Stomach (tissue), 9 donors: ENCODE data around the gene CDC73. TPM values are rescaled to one million over a fixed set of nuclear protein-coding genes. Genes with fewer than 3 reads are reported as not detected.
"Not testable (repeated sequence)": the region's sequence is repeated elsewhere in the genome, so short reads cannot be mapped to it uniquely, and the experiment has no call there.

Experiments used
- DNase-seq, 2 donors: peaks; one replicate each; pipeline versions ENCODE4 v3.0.0 to v3.0.0-alpha.2; 2013 to 2019
- H3K27ac ChIP-seq, 5 donors: fragments of 200-600 bp in 4 of 5; sonication (generic) in 4 of 5; one replicate each; pipeline ENCODE4 v1.5.1; 2013 to 2019; ENCODE audit warnings: mild to moderate bottlenecking in 1 of 5, moderate library complexity in 1 of 5
- H3K27me3 ChIP-seq, 3 donors: fragments of 200-600 bp; sonication (generic); one replicate each; pipeline ENCODE4 v1.5.1; 2017 to 2019; ENCODE audit warnings: mixed run types in 1 of 3
- H3K36me3 ChIP-seq, 4 donors: fragments of 200-600 bp; sonication (generic); 1 replicate in 3 of 4; 2 replicates in 1 of 4; pipeline ENCODE4 v1.5.1; 2016 to 2019
- H3K4me1 ChIP-seq, 4 donors: fragments of 200-600 bp; sonication (generic); one replicate each; pipeline ENCODE4 v1.5.1; 2016 to 2019
- H3K4me3 ChIP-seq, 4 donors: fragments of 200-600 bp; sonication (generic) in 3 of 4; one replicate each; pipeline ENCODE4 v1.5.1; 2016 to 2019; ENCODE audit warnings: mild to moderate bottlenecking in 1 of 4
- H3K9me3 ChIP-seq, 4 donors: fragments of 200-600 bp; sonication (generic); one replicate each; pipeline ENCODE4 v1.5.1; 2016 to 2019
- EP300 ChIP-seq: sonication (generic); formaldehyde crosslinking; IDR thresholded peaks from one replicate; pipeline ENCODE4 v1.6.1; 2017; ENCODE audit warnings: antibody characterized with exemption
- POLR2A ChIP-seq, 4 donors: fragments of 450-650 bp; IDR thresholded peaks; one replicate each; pipeline ENCODE4 v1.6.1; 2016; ENCODE audit warnings: antibody characterized with exemption in 4 of 4, control low read depth in 2 of 4, mild to moderate bottlenecking in 1 of 4, moderate library complexity in 1 of 4
- POLR2AphosphoS5 ChIP-seq, 3 donors: sonication (generic); formaldehyde crosslinking; IDR thresholded peaks; one replicate each; pipeline ENCODE4 v1.6.1; 2016; ENCODE audit warnings: antibody characterized with exemption in 3 of 3
- WGBS, 5 donors: extraction: QIAGEN DNeasy Blood & Tissue Kit in 3 of 5; methylation state at CpG; one replicate each; pipeline versions ENCODE4 v1.1.5 to v1.1.7; 2013 to 2018; 5-methylcytosine and 5-hydroxymethylcytosine counted together
- intact Hi-C: fragments of 100-400 bp; cut with DNase I; formaldehyde crosslinking; loops from one replicate; pipeline ENCODE4 v1.15.1; 2023; ENCODE audit warnings: low total_unique reads
- polyA plus RNA-seq, 3 donors: library from polyadenylated mRNA; stranded (reverse); fragments of 200-250 nt; gene quantifications; one replicate each; pipeline ENCODE4 v1.2.3, GENCODE V29; 2013
- total RNA-seq, 5 donors: library from RNA; depleted of rRNA; stranded (reverse); fragments of >200 nt; gene quantifications; one replicate each; pipeline versions ENCODE4 v1.1.0 to v1.2.3, GENCODE V29; 2014 to 2016
- TF ChIP-seq, protein P1 (sequence below), 7 experiments: fragments of 450-650 bp in 4 of 7; fragments of 200-600 bp in 3 of 7; sonication (generic) in 3 of 7; IDR thresholded peaks; one replicate each; pipeline ENCODE4 v1.5.1; 2016 to 2019; ENCODE audit warnings: antibody characterized with exemption in 7 of 7, control low read depth in 2 of 7, mild to moderate bottlenecking in 1 of 7
- donor health status: healthy with polysubstance abuse.
- donor health status: Bipolar disorder and iron deficiency.
- donor health status: healthy.

Gene CDC73
- total and polyA plus RNA-seq, 8 donors, result 6.7 to 75.9 (median 20.1) TPM

DNA sequence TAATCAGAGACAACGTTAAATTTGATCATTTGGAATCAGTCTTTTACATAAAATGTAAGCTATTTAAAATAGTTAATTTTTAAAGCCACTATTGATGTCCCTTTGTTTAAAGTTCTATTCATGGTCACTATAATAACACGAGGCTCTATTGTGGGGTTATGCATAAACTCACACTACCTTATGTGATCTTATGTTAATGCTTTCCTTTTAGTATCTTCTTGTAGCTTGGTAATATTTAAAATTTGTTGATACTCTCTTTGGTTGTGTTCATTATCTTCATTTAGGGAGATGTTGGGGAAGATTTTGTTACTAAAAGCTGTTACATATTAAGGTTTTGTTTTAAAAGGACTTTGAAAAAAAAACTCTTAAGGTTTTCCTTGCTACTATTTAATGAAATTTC lies 63.4 kb downstream of the CDC73 start:
- TF ChIP-seq POLR2AphosphoS5 (IDR thresholded peaks at IDR 0.05), result no peak
- no peak for TF ChIP-seq POLR2A (IDR thresholded peaks at IDR 0.05)
- no peak for TF ChIP-seq EP300
- TF ChIP-seq, protein P1, sequence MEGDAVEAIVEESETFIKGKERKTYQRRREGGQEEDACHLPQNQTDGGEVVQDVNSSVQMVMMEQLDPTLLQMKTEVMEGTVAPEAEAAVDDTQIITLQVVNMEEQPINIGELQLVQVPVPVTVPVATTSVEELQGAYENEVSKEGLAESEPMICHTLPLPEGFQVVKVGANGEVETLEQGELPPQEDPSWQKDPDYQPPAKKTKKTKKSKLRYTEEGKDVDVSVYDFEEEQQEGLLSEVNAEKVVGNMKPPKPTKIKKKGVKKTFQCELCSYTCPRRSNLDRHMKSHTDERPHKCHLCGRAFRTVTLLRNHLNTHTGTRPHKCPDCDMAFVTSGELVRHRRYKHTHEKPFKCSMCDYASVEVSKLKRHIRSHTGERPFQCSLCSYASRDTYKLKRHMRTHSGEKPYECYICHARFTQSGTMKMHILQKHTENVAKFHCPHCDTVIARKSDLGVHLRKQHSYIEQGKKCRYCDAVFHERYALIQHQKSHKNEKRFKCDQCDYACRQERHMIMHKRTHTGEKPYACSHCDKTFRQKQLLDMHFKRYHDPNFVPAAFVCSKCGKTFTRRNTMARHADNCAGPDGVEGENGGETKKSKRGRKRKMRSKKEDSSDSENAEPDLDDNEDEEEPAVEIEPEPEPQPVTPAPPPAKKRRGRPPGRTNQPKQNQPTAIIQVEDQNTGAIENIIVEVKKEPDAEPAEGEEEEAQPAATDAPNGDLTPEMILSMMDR (IDR thresholded peaks at IDR 0.05), result no peak
- intact Hi-C loops, result no loop called here
- Histone ChIP-seq H3K27ac (peak overlapping the region in 2 of 5 donors; percentile 68 to 71), H3K36me3 (no peaks in the 10 kb centered on the region), H3K9me3 (no peaks in the 10 kb centered on the region), H3K4me3 (peak overlapping the region; percentile 25 to 40 (median 32)), H3K4me1 (peaks cover 11 to 97% (median 50%) of the 10 kb centered on the region in 4 donors), H3K27me3 (no peaks in the 10 kb centered on the region)
- no peak for DNase-seq
- 48 to 61% (median 55%) methylated on average over 2 of the region's 2 CpGs for WGBS, 5 donors

DNA sequence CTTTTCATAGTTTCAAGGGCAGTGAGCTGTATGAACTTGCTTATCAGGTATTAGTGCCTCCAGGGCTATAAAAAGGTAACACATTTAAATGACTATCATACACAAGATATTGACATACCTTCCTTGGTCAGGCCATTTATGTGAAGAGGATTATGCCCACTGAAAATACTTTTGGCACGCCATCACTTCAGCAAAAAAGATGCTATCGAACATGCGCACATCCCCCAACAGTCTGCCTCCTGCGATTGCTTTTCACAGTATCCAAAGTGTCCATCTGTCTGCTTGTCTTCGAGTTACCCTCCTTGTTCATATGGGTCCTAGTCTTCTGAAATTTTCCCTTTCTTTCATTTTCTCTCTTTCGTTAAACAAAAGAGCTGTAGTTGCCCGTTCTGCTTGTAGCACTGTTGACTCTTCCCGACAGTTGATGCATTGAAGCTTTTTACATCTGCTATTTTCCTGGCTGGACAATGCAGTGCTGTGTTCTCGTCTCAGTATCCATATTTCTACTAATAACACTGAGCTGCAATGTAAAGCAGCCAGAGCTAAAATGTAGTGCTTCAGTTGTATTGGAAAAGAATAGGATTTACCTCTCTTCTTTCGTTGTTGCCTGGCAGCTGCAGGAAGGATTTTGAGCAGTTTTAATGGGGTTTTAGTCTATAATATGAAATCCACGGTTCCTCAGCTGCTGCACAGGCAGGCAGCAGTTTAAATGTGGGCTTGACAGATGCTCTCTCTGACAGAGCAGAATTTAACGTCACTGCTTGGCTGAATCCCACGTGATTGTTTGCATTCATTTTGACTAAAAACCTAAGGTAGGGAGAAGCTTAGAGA lies 64.3 kb downstream of the CDC73 start, which contains the start of gene B3GALT2:
TSS of gene B3GALT2 (minus strand) at position 713 of the 831 bp plus-strand sequence. CDS start 5,051 bp downstream, outside the sequence.
- TF ChIP-seq, protein P1 (IDR thresholded peaks at IDR 0.05), result no peak
- peak in 1 of 3 donors; percentile 13 for TF ChIP-seq POLR2AphosphoS5 (IDR thresholded peaks at IDR 0.05)
- 37 to 48% (median 38%) methylated on average over 13 of the region's 13 CpGs for WGBS, 5 donors

DNA sequence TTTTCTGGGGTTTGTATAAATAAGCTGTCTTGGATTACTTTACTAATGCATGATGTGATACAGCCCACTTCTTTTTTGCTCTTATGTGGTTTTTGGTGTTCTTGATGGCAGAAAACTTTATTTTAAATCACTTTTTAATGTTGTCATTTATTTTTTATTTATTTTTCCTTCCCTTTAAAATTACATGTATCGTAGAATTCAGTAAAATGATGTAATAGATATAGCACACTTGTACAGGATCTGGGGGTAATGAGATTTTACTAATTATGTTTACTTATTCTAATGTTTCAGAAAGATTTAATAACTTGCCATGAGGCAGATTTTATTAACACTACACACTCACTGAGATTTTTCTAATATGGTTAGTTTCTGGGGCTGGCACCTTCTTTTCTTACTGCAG lies 65.3 kb downstream of the CDC73 start:
- H3K4me3 ChIP-seq, result peak overlapping the region in 1 of 4 donors; percentile 40
- H3K27ac ChIP-seq, result peak overlapping the region in 3 of 5 donors; percentile 45 to 71 (median 68)
- no peaks in the 10 kb centered on the region for H3K27me3 ChIP-seq
- H3K4me1 ChIP-seq, result peaks cover 11 to 86% (median 49%) of the 10 kb centered on the region in 4 donors
- intact Hi-C loops, result no loop called here
- H3K9me3 ChIP-seq, result peaks cover 0 to 2% (median under 1%) of the 10 kb centered on the region in 4 donors
- peaks cover 0 to 3% (median under 1%) of the 10 kb centered on the region in 4 donors for H3K36me3 ChIP-seq
- WGBS, 5 donors, result 66 to 85% (median 79%) methylated on average over 1 of the region's 1 CpG
- TF ChIP-seq, protein P1 (IDR thresholded peaks at IDR 0.05), result no peak
- TF ChIP-seq POLR2A (IDR thresholded peaks at IDR 0.05) (no peak), POLR2AphosphoS5 (IDR thresholded peaks at IDR 0.05) (no peak), EP300 (no peak)
- DNase-seq, result no peak

More for the DNA sequence above, 64.3 kb downstream of the CDC73 start, which contains the start of gene B3GALT2:
- Histone ChIP-seq H3K36me3 (no peaks in the 10 kb centered on the region), H3K9me3 (no peaks in the 10 kb centered on the region), H3K27me3 (no peaks in the 10 kb centered on the region), H3K27ac (peak within 1 kb of the TSS; percentile 45 to 71 (median 61)), H3K4me1 (peaks cover 11 to 96% (median 54%) of the 10 kb centered on the region in 4 donors), H3K4me3 (peak within 1 kb of the TSS; percentile 25 to 40 (median 32))
- peak in 1 of 2 donors; percentile 84 for DNase-seq
- intact Hi-C loops, result no loop called here

DNA sequence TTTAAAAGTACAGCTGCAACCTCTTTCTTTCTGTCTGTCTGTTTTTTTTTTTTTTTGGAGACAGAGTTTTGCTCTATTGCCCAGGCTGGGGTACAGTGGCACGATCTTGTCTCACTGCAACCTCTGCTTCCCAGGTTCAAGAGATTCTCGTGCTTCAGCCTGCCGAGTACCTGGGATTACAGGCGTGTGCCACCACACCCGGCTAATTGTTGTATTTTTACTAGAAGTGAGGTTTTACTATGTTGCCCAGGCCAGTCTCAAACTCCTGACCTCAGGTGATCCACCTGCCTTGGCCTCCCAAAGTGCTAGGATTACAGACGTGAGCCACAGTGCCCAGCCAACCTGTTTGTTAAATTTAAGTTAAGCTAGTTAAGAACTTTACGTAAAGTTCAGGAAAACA lies 67.1 kb downstream of the CDC73 start:
- H3K27me3 ChIP-seq, DNase-seq, H3K4me3 ChIP-seq, intact Hi-C loops: not testable (repeated sequence)
- Histone ChIP-seq H3K9me3 (peaks cover 0 to 10% (median 4%) of the 10 kb centered on the region in 4 donors), H3K36me3 (peaks cover 0 to 13% (median 5%) of the 10 kb centered on the region in 4 donors), H3K27ac (peak overlapping the region in 1 of 5 donors; percentile 68), H3K4me1 (peaks cover 11 to 68% (median 41%) of the 10 kb centered on the region in 4 donors)
- 83 to 95% (median 91%) methylated on average over 7 of the region's 7 CpGs for WGBS, 5 donors
